Tibial nerve (tissue), 4 donors: ENCODE data around the gene BANP. TPM values are rescaled to one million over a fixed set of nuclear protein-coding genes. Genes with fewer than 3 reads are reported as not detected.
A peak's percentile ranks its signal among the peaks of the same experiment; 100 is the strongest.
"Not testable (repeated sequence)": the region's sequence is repeated elsewhere in the genome, so short reads cannot be mapped to it uniquely, and the experiment has no call there.

Source experiments
- DNase-seq, 2 donors: peaks; one replicate each; pipeline ENCODE4 v3.0.0-alpha.2; 2019; ENCODE audit warnings: low spot score in 2 of 2
- H3K27ac ChIP-seq, 4 donors: fragments of 200-600 bp; sonication (generic) in 3 of 4; one replicate each; pipeline ENCODE4 v1.5.1; 2017 to 2019; ENCODE audit warnings: mild to moderate bottlenecking in 1 of 4
- H3K27me3 ChIP-seq, 2 donors: fragments of 200-600 bp; sonication (generic) in 1 of 2; one replicate each; pipeline versions ENCODE4 v1.5.1 to v1.6.0; 2017 to 2019
- H3K36me3 ChIP-seq, 3 donors: fragments of 200-600 bp; sonication (generic); one replicate each; pipeline ENCODE4 v1.5.1; 2018 to 2019
- H3K4me1 ChIP-seq, 4 donors: fragments of 200-600 bp; sonication (generic) in 3 of 4; one replicate each; pipeline ENCODE4 v1.5.1; 2017 to 2019
- H3K4me3 ChIP-seq, 4 donors: fragments of 200-600 bp; sonication (generic) in 3 of 4; one replicate each; pipeline ENCODE4 v1.5.1; 2017 to 2019; ENCODE audit warnings: mild to moderate bottlenecking in 1 of 4, moderate library complexity in 1 of 4
- H3K9me3 ChIP-seq, 4 donors: fragments of 200-600 bp; sonication (generic) in 3 of 4; one replicate each; pipeline ENCODE4 v1.5.1; 2017 to 2019
- CTCF ChIP-seq, 5 experiments: fragments of 200-600 bp in 3 of 5; fragments of 450-650 bp in 2 of 5; sonication (generic) in 3 of 5; IDR thresholded peaks; one replicate each; pipeline ENCODE4 v1.5.1; 2016 to 2019; ENCODE audit warnings: antibody characterized with exemption in 5 of 5, mild to moderate bottlenecking in 3 of 5, moderate library complexity in 2 of 5
- EP300 ChIP-seq, 2 donors: sonication (generic); formaldehyde crosslinking; IDR thresholded peaks; one replicate each; pipeline ENCODE4 v1.6.1; 2017; ENCODE audit warnings: antibody characterized with exemption in 2 of 2, mild to moderate bottlenecking in 1 of 2
- POLR2A ChIP-seq, 2 donors: fragments of 450-650 bp; IDR thresholded peaks; one replicate each; pipeline ENCODE4 v1.6.1; 2017; ENCODE audit warnings: antibody characterized with exemption in 2 of 2, mild to moderate bottlenecking in 2 of 2, moderate library complexity in 2 of 2
- WGBS, 2 donors: methylation state at CpG; one replicate each; pipeline ENCODE4 v1.1.5; 2018; 5-methylcytosine and 5-hydroxymethylcytosine counted together
- total RNA-seq, 4 donors: library from RNA; depleted of rRNA; stranded (reverse); fragments of >200 nt; gene quantifications; one replicate each; pipeline ENCODE4 v1.1.0, GENCODE V29; 2016

Gene BANP
- total RNA-seq, 4 donors from 2014 or later, result 21.9 to 27.3 (median 24.6) TPM

DNA sequence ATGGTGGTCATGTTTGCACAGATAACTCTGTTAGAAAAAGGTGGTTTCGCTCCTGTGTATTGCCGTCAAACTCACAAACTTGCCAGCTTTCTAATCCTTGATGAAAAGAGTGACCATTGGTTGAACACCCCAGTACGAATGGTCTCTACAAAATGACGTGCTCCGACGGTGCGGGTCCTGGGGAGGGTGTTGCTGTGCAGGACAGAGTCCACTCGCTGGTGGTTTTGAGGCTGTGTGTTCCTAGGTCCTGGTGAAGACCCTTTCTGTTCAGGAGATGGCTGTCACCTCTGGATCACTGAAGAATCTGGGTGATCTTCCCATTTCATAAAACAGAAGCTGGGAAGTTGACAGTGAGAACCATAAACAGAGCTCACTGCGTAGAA is 87.3 kb downstream of the BANP start:
- H3K4me3 ChIP-seq, H3K27me3 ChIP-seq, H3K4me1 ChIP-seq, H3K9me3 ChIP-seq, DNase-seq, H3K27ac ChIP-seq: not testable (repeated sequence)
- 94 to 95% methylated on average over 9 of the region's 9 CpGs for WGBS, 2 donors
- peaks cover 0 to 70% (median 0%) of the 10 kb centered on the region in 3 donors for H3K36me3 ChIP-seq

DNA sequence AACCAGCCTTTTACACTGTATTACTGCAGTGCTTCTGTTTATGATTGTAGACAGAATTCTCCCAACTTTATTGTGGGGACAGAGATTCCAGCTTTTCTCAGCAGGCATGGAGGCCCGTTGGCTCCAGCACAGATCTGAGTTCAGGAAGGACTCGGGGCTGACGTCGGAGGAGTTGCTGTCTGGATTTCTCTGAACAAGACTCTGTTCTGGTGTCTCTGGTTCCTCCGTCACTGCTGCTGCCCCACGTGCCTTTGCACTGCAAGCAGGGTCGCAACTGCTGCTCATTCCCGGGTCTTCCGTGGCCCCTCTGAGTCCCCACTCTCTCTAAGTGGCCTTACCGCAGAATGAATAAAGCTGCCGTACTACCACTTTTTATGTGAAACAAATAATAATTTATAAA is 88.4 kb downstream of the BANP start:
- no peaks in the 10 kb centered on the region for H3K27me3 ChIP-seq
- WGBS, 2 donors, result 79 to 85% methylated on average over 11 of the region's 11 CpGs
- no peak for DNase-seq
- no peak overlapping the region for H3K4me3 ChIP-seq
- no peaks in the 10 kb centered on the region for H3K4me1 ChIP-seq
- no peaks in the 10 kb centered on the region for H3K9me3 ChIP-seq
- H3K27ac ChIP-seq, result no peak overlapping the region
- TF ChIP-seq POLR2A (IDR thresholded peaks at IDR 0.05) (no peak), CTCF (IDR thresholded peaks at IDR 0.05) (no peak), EP300 (IDR thresholded peaks at IDR 0.05) (no peak)
- peaks cover 0 to 64% (median 0%) of the 10 kb centered on the region in 3 donors for H3K36me3 ChIP-seq

DNA sequence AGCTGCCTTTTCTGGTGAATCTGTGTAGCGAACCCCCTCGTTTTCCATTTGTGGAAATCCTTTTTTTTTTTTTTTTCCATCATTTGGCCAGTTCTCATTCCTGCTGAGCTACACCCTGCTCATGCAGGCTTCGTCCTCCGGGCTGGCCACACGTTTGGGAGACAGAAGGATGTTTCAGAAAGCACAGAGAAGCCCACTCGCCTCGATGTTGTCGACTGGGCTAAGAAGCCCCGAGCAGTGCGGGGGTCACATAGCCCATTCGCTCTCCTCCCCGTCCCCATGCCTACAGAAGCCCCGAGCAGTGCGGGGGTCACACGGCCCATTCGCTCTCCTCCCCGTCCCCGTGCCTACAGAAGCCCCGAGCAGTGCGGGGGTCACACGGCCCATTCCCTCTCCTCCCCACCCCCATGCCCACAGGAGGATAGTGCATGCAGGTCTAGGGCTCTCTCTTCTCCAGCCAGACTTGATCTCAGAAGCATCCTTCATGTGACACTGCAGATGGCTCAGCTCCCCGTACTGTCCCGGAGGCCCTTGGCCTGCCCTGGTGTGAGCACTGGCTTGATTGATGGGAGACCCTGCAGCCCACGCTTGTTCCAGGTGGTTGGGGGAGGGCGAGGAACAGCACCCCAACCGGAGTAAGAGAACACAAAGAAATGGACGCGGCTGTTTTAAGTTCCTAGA is 89.1 kb downstream of the BANP start:
- not testable (repeated sequence) for DNase-seq, H3K9me3 ChIP-seq, H3K27ac ChIP-seq, H3K4me3 ChIP-seq, H3K27me3 ChIP-seq, H3K4me1 ChIP-seq
- WGBS, 2 donors, result 87 to 93% methylated on average over 27 to 28 of the region's 28 CpGs
- peaks cover 0 to 59% (median 0%) of the 10 kb centered on the region in 3 donors for H3K36me3 ChIP-seq

GRCh38 chr16:88040877-88041244 is 89.6 kb downstream of the BANP start:
- not testable (repeated sequence) for DNase-seq, H3K4me3 ChIP-seq, H3K27ac ChIP-seq, H3K9me3 ChIP-seq, H3K4me1 ChIP-seq, H3K27me3 ChIP-seq
- peaks cover 0 to 59% (median 0%) of the 10 kb centered on the region in 3 donors for H3K36me3 ChIP-seq
- 81 to 90% methylated on average over 5 of the region's 5 CpGs for WGBS, 2 donors

DNA sequence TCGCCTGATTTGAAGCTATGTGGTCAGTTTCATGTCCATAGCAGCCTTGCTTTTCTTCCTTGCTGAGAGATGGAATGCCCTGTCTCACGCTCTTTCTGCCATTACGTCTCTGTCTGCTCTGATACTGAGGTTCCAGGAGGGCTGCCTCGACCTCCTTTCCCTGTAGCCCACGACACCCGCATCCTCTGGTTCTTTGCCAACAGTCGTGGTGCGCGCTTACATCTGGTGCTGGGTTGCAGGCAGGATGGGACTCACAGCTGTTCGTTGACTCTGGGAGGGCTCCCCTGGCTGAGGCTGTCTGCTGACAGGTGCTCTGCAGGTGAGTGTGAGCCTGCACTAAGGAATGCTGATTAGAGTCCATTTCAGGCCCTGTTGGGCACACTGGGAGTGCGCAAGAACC is 90.3 kb downstream of the BANP start:
- not testable (repeated sequence) for H3K9me3 ChIP-seq, H3K27me3 ChIP-seq, H3K27ac ChIP-seq, H3K4me3 ChIP-seq, H3K4me1 ChIP-seq, DNase-seq
- 96 to 97% methylated on average over 11 of the region's 11 CpGs for WGBS, 2 donors
- H3K36me3 ChIP-seq, result peaks cover 0 to 53% (median 0%) of the 10 kb centered on the region in 3 donors

- DNase-seq, H3K9me3 ChIP-seq, H3K4me3 ChIP-seq, H3K27me3 ChIP-seq, H3K4me1 ChIP-seq, H3K27ac ChIP-seq: not testable (repeated sequence)
- WGBS, 2 donors, result 88 to 92% methylated on average over 18 of the region's 18 CpGs
- peaks cover 0 to 50% (median 0%) of the 10 kb centered on the region in 3 donors for H3K36me3 ChIP-seq
Observed at GRCh38 chr16:88041986-88042562, 90.8 kb downstream of the BANP start.

DNA sequence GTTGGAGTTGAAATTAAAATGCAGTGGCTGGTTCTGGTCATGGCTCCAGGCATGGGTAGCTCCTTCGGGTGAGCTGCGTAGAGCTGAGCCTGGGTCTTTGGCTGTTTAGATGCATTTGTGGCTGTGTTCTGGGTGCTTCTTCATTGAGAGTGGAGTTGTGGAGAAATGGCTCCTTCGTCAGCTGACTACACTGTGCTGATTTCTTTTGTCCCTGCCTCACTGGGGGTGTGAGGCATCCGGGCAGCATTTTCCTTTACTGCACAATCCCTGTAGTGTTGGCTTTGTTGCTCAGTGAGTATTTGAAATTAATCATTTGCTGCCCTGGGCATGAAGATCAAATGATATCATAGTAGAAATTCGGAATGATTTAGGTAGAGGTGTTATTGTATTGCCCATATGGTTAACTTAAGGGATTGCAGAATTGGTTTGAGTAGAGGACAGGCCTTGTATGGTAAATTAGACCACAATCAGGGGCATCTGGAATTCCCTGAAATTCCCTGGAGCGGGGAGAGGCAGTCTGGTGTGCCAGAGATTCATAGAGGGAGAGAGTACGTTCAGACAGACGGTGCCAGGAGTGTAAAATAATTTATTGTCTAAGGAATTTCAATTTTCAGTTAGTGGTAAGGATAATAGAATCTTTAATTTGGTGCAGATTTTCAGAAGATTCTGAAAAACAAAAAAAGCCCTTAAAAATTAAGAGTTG is 92.1 kb downstream of the BANP start:
- H3K9me3 ChIP-seq, H3K4me1 ChIP-seq, DNase-seq, H3K27me3 ChIP-seq, H3K27ac ChIP-seq, H3K4me3 ChIP-seq: not testable (repeated sequence)
- WGBS, 2 donors, result 65 to 78% methylated on average over 8 of the region's 8 CpGs
- H3K36me3 ChIP-seq, result peaks cover 0 to 52% (median 0%) of the 10 kb centered on the region in 3 donors

- H3K4me3 ChIP-seq, H3K9me3 ChIP-seq, H3K4me1 ChIP-seq, H3K27ac ChIP-seq, DNase-seq, H3K27me3 ChIP-seq: not testable (repeated sequence)
- WGBS, 2 donors, result 83 to 85% methylated on average over 14 of the region's 14 CpGs
- H3K36me3 ChIP-seq, result peaks cover 0 to 52% (median 0%) of the 10 kb centered on the region in 3 donors
Observed at GRCh38 chr16:88044121-88044581, 92.9 kb downstream of the BANP start.

DNA sequence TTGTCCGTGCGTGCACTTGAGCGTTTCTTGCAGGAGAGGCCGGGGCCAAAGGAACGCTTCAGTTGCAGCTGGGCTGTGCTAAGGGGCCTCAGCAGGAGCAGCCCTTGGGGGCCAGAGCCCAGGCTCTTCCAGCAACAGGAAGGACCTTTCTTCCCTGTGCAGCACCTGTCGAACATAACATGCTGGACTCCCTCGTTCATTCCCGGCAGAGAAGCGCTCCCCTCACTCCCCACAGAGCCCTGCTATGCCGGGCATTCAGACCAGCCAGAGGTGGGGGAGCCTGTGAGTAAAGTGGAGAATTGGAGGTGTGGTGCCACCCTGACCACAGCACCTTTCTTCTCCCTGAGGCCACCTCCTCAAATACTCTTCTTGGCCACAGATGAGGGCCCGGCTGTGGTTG is 94.1 kb downstream of the BANP start:
- H3K4me3 ChIP-seq, H3K9me3 ChIP-seq, H3K4me1 ChIP-seq, DNase-seq, H3K27me3 ChIP-seq: not testable (repeated sequence)
- H3K36me3 ChIP-seq, result peaks cover 0 to 56% (median 0%) of the 10 kb centered on the region in 3 donors
- WGBS, 2 donors, result 92% methylated on average over 11 of the region's 11 CpGs
- H3K27ac ChIP-seq, result peak overlapping the region in 1 of 4 donors; percentile 19
